Suprapubic skin (tissue), 4 donors: ENCODE results near the gene SPRED2.

Experiments used
- CTCF ChIP-seq, 2 donors: fragments of 200-600 bp in 1 of 2; fragments of 450-650 bp in 1 of 2; sonication (generic) in 1 of 2; IDR thresholded peaks; one replicate each; pipeline ENCODE4 v1.5.1; 2016 to 2019; ENCODE audit warnings: antibody characterized with exemption in 2 of 2, mild to moderate bottlenecking in 1 of 2, moderate library complexity in 1 of 2
- EP300 ChIP-seq: sonication (generic); formaldehyde crosslinking; IDR thresholded peaks from one replicate; pipeline ENCODE4 v1.6.1; 2017; ENCODE audit warnings: antibody characterized with exemption
- POLR2AphosphoS5 ChIP-seq, 3 donors: sonication (generic); formaldehyde crosslinking; IDR thresholded peaks; one replicate each; pipeline ENCODE4 v1.6.1; 2017; ENCODE audit warnings: antibody characterized with exemption in 3 of 3

- TF ChIP-seq CTCF (IDR thresholded peaks at IDR 0.05): no peak
- TF ChIP-seq EP300: no peak
- TF ChIP-seq POLR2AphosphoS5 (IDR thresholded peaks at IDR 0.05): no peak
Measured at GRCh38 chr2:65277791-65278483, 154.5 kb downstream of the SPRED2 start.
